ENCODE measurements around the gene LIN37. TPM values are rescaled to one million over a fixed set of nuclear protein-coding genes. Genes with fewer than 3 reads are reported as not detected.

LIN37 gene
- total RNA-seq, 1 donor from 2014 or later = 13.1 TPM

- H3K36me3 Mint-ChIP-seq (ENCODE audit: insufficient read depth) = peaks cover 2% of the 10 kb centered on the region
- no peak for TF ChIP-seq CTCF (IDR thresholded peaks at IDR 0.05; ENCODE audit: unreplicated experiment)
- H3K4me1 Mint-ChIP-seq (ENCODE audit: low read depth) = peaks cover 7% of the 10 kb centered on the region
- no peak overlapping the region for H3K4me3 Mint-ChIP-seq (ENCODE audit: low read depth)
- no peak overlapping the region for H3K27ac Mint-ChIP-seq
- H3K9me3 Mint-ChIP-seq (ENCODE audit: low read depth) = no peaks in the 10 kb centered on the region
- peaks cover 30% of the 10 kb centered on the region for H3K27me3 Mint-ChIP-seq
- no peak for DNase-seq (ENCODE audit: low spot score, unreplicated experiment)
Observed at GRCh38 chr19:35773020-35773806, 24.8 kb downstream of the LIN37 start.

GRCh38 chr19:35774274-35775045, 26.1 kb downstream of the LIN37 start:
- Mint-ChIP-seq H3K9me3 (ENCODE audit: low read depth) (no peaks in the 10 kb centered on the region), H3K4me1 (ENCODE audit: low read depth) (peaks cover 7% of the 10 kb centered on the region), H3K27ac (no peak overlapping the region), H3K36me3 (ENCODE audit: insufficient read depth) (peaks cover 2% of the 10 kb centered on the region), H3K27me3 (peaks cover 30% of the 10 kb centered on the region), H3K4me3 (ENCODE audit: low read depth) (peak overlapping the region; percentile 72)
- DNase-seq (ENCODE audit: low spot score, unreplicated experiment) = no peak
- TF ChIP-seq CTCF (IDR thresholded peaks at IDR 0.05; ENCODE audit: unreplicated experiment) = no peak

GRCh38 chr19:35775046-35775297, 26.6 kb downstream of the LIN37 start:
- peaks cover 4% of the 10 kb centered on the region for H3K36me3 Mint-ChIP-seq (ENCODE audit: insufficient read depth)
- peak overlapping the region; percentile 72 for H3K4me3 Mint-ChIP-seq (ENCODE audit: low read depth)
- peaks cover 7% of the 10 kb centered on the region for H3K4me1 Mint-ChIP-seq (ENCODE audit: low read depth)
- H3K9me3 Mint-ChIP-seq (ENCODE audit: low read depth) = no peaks in the 10 kb centered on the region
- peaks cover 30% of the 10 kb centered on the region for H3K27me3 Mint-ChIP-seq
- H3K27ac Mint-ChIP-seq = no peak overlapping the region
- no peak for DNase-seq (ENCODE audit: low spot score, unreplicated experiment)
- TF ChIP-seq CTCF (IDR thresholded peaks at IDR 0.05; ENCODE audit: unreplicated experiment) = no peak

- DNase-seq (ENCODE audit: low spot score, unreplicated experiment) = peak; percentile 99
- Mint-ChIP-seq H3K4me3 (ENCODE audit: low read depth) (peak within 1 kb of the TSS; percentile 72), H3K27me3 (peaks cover 30% of the 10 kb centered on the region), H3K9me3 (ENCODE audit: low read depth) (no peaks in the 10 kb centered on the region), H3K36me3 (ENCODE audit: insufficient read depth) (peaks cover 3% of the 10 kb centered on the region), H3K4me1 (ENCODE audit: low read depth) (peaks cover 7% of the 10 kb centered on the region), H3K27ac (no peak within 1 kb of the TSS)
- TF ChIP-seq CTCF (IDR thresholded peaks at IDR 0.05; ENCODE audit: unreplicated experiment) = no peak
Observed at GRCh38 chr19:35775298-35776101, 27.1 kb downstream of the LIN37 start, which contains the start of gene ARHGAP33. ARHGAP33 (plus strand) TSS chr19:35775564; CDS start chr19:35775659, 95 bp downstream.
